Esophagus muscularis mucosa (tissue), 4 donors: ENCODE data around the gene SMCO4. TPM values are rescaled to one million over a fixed set of nuclear protein-coding genes. Genes with fewer than 3 reads are reported as not detected.
"Not testable (repeated sequence)": the region's sequence is repeated elsewhere in the genome, so short reads cannot be mapped to it uniquely, and the experiment has no call there.

Experiments used
- DNase-seq: peaks from one replicate; pipeline ENCODE4 v3.0.0-alpha.2; 2017; ENCODE audit errors: extremely low spot score
- H3K27ac ChIP-seq, 4 donors: fragments of 200-600 bp; sonication (generic); replicated peaks in 1 of 4; 1 replicate in 3 of 4; 2 replicates in 1 of 4; pipeline ENCODE4 v1.5.1; 2016 to 2019; ENCODE audit warnings: mild to moderate bottlenecking in 1 of 4
- H3K27me3 ChIP-seq, 4 donors: fragments of 200-600 bp; sonication (generic); one replicate each; pipeline versions ENCODE4 v1.5.1 to v1.6.0; 2016 to 2019
- H3K36me3 ChIP-seq, 4 donors: fragments of 200-600 bp; sonication (generic); one replicate each; pipeline ENCODE4 v1.5.1; 2016 to 2019
- H3K4me1 ChIP-seq, 4 donors: fragments of 200-600 bp; sonication (generic); one replicate each; pipeline ENCODE4 v1.5.1; 2016 to 2019
- H3K4me3 ChIP-seq, 4 donors: fragments of 200-600 bp; sonication (generic); 1 replicate in 2 of 4; 2 replicates in 2 of 4; pipeline ENCODE4 v1.5.1; 2016 to 2019; ENCODE audit warnings: mild to moderate bottlenecking in 4 of 4, moderate library complexity in 1 of 4
- H3K9me3 ChIP-seq, 4 donors: fragments of 200-600 bp; sonication (generic); 1 replicate in 3 of 4; 2 replicates in 1 of 4; pipeline ENCODE4 v1.5.1; 2016 to 2019
- CTCF ChIP-seq, 3 experiments: fragments of 200-600 bp in 2 of 3; fragments of 450-650 bp in 1 of 3; sonication (generic) in 2 of 3; IDR thresholded peaks; one replicate each; pipeline ENCODE4 v1.5.1; 2017 to 2019; ENCODE audit warnings: antibody characterized with exemption in 3 of 3, mild to moderate bottlenecking in 2 of 3, moderate library complexity in 1 of 3
- EP300 ChIP-seq: sonication (generic); formaldehyde crosslinking; IDR thresholded peaks from one replicate; pipeline ENCODE4 v1.6.1; 2017; ENCODE audit warnings: antibody characterized with exemption
- POLR2A ChIP-seq: fragments of 450-650 bp; IDR thresholded peaks from one replicate; pipeline ENCODE4 v1.6.1; 2017; ENCODE audit warnings: antibody characterized with exemption, moderate library complexity, mild to moderate bottlenecking, low read depth
- POLR2AphosphoS5 ChIP-seq, 2 donors: sonication (generic); formaldehyde crosslinking; IDR thresholded peaks; one replicate each; pipeline ENCODE4 v1.6.1; 2017; ENCODE audit warnings: antibody characterized with exemption in 2 of 2
- WGBS: methylation state at CpG from one replicate; pipeline ENCODE4 v1.1.5; 2018; 5-methylcytosine and 5-hydroxymethylcytosine counted together
- intact Hi-C: fragments of 100-400 bp; cut with DNase I; formaldehyde crosslinking; loops from one replicate; pipeline ENCODE4 v1.15.1; 2023
- total RNA-seq, 4 donors: library from RNA; depleted of rRNA; stranded (reverse); fragments of >200 nt; gene quantifications; one replicate each; pipeline versions ENCODE4 v1.1.0 to v1.2.1, GENCODE V29; 2016

SMCO4 gene
- total RNA-seq: 10 to 100 TPM in 2 of 4 donors, 1 to 10 TPM in 2; 6.2 to 18.6 (median 10.3) TPM

GRCh38 chr11:93543292-93543977 lies at the start of gene SMCO4:
TSS of gene SMCO4 (minus strand) at chr11:93543391. CDS start at chr11:93479189, 64,202 bp downstream.
- intact Hi-C loops: loop anchor here (2.0 kb wide), 1 partner anchor 307 kb away; no protein-coding TSS in a partner anchor
- Histone ChIP-seq H3K4me1 (peaks cover 8 to 37% (median 26%) of the 10 kb centered on the region in 4 donors), H3K36me3 (no peaks in the 10 kb centered on the region), H3K27me3 (no peaks in the 10 kb centered on the region), H3K9me3 (no peaks in the 10 kb centered on the region), H3K27ac (peak within 1 kb of the TSS; percentile 84 to 93 (median 86)), H3K4me3 (peak within 1 kb of the TSS; percentile 85 to 94 (median 88))
- WGBS: 8% methylated on average over 23 of the region's 59 CpGs
- TF ChIP-seq CTCF (IDR thresholded peaks at IDR 0.05): peak; percentile 65 to 83 (median 66)
- no peak for TF ChIP-seq POLR2A
- no peak for TF ChIP-seq EP300
- peak; percentile 10 to 67 for TF ChIP-seq POLR2AphosphoS5 (IDR thresholded peaks at IDR 0.05)
- no peak for DNase-seq

- H3K27ac ChIP-seq: no peak overlapping the region
- no peaks in the 10 kb centered on the region for H3K27me3 ChIP-seq
- H3K4me1 ChIP-seq: no peaks in the 10 kb centered on the region
- no peak overlapping the region for H3K4me3 ChIP-seq
- TF ChIP-seq EP300 (no peak), POLR2AphosphoS5 (IDR thresholded peaks at IDR 0.05) (no peak), POLR2A (no peak), CTCF (IDR thresholded peaks at IDR 0.05) (no peak)
- no peak for DNase-seq
- H3K36me3 ChIP-seq: no peaks in the 10 kb centered on the region
- H3K9me3 ChIP-seq: no peaks in the 10 kb centered on the region
- intact Hi-C loops: no loop called here
- whole genome bisulfite sequencing: 80% methylated on average over 6 of the region's 6 CpGs
Measured at GRCh38 chr11:93591247-93591898, 48.2 kb upstream of the SMCO4 start.

GRCh38 chr11:93589347-93589746 lies 46.2 kb upstream of the SMCO4 start:
- intact Hi-C loops: no loop called here
- DNase-seq: no peak
- Histone ChIP-seq H3K4me3 (no peak overlapping the region), H3K9me3 (no peaks in the 10 kb centered on the region), H3K36me3 (no peaks in the 10 kb centered on the region), H3K27me3 (no peaks in the 10 kb centered on the region), H3K4me1 (no peaks in the 10 kb centered on the region), H3K27ac (no peak overlapping the region)
- TF ChIP-seq POLR2AphosphoS5 (IDR thresholded peaks at IDR 0.05) (no peak), POLR2A (no peak), CTCF (IDR thresholded peaks at IDR 0.05) (no peak), EP300 (no peak)
- 100% methylated on average over 1 of the region's 1 CpG for WGBS

- Histone ChIP-seq H3K9me3 (no peaks in the 10 kb centered on the region), H3K27ac (no peak overlapping the region), H3K36me3 (no peaks in the 10 kb centered on the region), H3K4me3 (no peak overlapping the region), H3K4me1 (no peaks in the 10 kb centered on the region), H3K27me3 (no peaks in the 10 kb centered on the region)
- TF ChIP-seq CTCF (IDR thresholded peaks at IDR 0.05): no peak
- TF ChIP-seq EP300: no peak
- TF ChIP-seq POLR2A: no peak
- TF ChIP-seq POLR2AphosphoS5 (IDR thresholded peaks at IDR 0.05): no peak
- 86% methylated on average over 8 of the region's 8 CpGs for WGBS
- intact Hi-C loops: no loop called here
- DNase-seq: peak; percentile 64
Measured at GRCh38 chr11:93587858-93588581, 44.8 kb upstream of the SMCO4 start.

GRCh38 chr11:93587425-93587824 lies 44.2 kb upstream of the SMCO4 start:
- H3K9me3 ChIP-seq, intact Hi-C loops: not testable (repeated sequence)

More at GRCh38 chr11:93587425-93587824, 44.2 kb upstream of the SMCO4 start:
- WGBS: 100% methylated on average over 1 of the region's 1 CpG
- not testable (repeated sequence) for DNase-seq, H3K4me1 ChIP-seq, H3K27ac ChIP-seq, H3K36me3 ChIP-seq, H3K4me3 ChIP-seq, H3K27me3 ChIP-seq
